GM18499 (cell line): ENCODE results near the gene TMIE.
"Not testable (repeated sequence)": the region's sequence is repeated elsewhere in the genome, so short reads cannot be mapped to it uniquely, and the experiment has no call there.

Experiments used
- ATAC-seq: cut with Tn5 transposase; IDR thresholded peaks from one replicate; pipeline ENCODE4 v1.9.1; 2021; ENCODE audit warnings: moderate number of reproducible peaks; ENCODE audit not compliant: insufficient read depth, unreplicated experiment

The TMIE gene

GRCh38 chr3:46750555-46751038, 49.4 kb downstream of the TMIE start:
- no peak for ATAC-seq

- not testable (repeated sequence) for ATAC-seq
Measured at GRCh38 chr3:46753127-46753526, 51.9 kb downstream of the TMIE start.

GRCh38 chr3:46755646-46756045, 54.5 kb downstream of the TMIE start:
- no peak for ATAC-seq

- no peak for ATAC-seq
Measured at GRCh38 chr3:46756642-46757041, 55.5 kb downstream of the TMIE start.

- ATAC-seq = no peak
Measured at GRCh38 chr3:46759239-46760167, 58.3 kb downstream of the TMIE start.
